Measurements from ENCODE around the gene KIF4A.
A peak's percentile ranks its signal among the peaks of the same experiment; 100 is the strongest.

KIF4A gene

DNA sequence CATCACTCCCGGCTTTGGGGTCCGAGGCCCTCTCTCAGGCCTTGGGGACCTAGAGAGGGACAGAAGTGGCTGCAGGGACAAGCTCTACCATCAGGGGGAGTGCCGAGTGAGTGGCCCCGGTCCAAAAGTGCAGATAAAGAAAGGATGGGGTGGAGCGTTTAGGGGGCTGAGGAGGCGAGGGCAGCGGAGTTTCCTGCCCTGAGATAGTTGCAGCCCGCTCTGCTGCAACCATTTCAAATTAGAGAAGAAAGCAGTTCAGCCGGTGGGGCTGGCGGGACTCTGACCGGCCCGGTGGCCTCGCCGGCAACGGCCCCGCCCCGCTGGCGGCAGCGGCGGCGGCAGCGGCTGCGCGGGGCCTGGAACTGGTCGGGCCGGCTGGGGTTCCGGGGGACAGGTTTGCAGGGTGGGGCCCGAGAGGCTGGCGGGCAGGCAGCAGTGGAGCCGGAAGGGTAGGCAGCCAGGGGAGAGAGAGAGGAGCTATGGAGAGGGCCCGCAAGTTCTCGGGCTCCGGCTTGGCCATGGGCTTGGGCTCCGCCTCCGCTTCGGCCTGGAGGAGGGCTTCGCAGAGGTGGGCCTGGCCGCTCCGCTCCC is 162.3 kb downstream of the KIF4A start:
- CTCF ChIA-PET: interaction anchor here (1.1 to 2.5 kb wide), 4 partner anchors 18 to 213 kb away, joined by 3 to 14 read pairs (median 10); no protein-coding TSS in a partner anchor
- DNase-seq: peak; percentile 66
- H3K4me3 Mint-ChIP-seq: peak overlapping the region; percentile 82

DNA sequence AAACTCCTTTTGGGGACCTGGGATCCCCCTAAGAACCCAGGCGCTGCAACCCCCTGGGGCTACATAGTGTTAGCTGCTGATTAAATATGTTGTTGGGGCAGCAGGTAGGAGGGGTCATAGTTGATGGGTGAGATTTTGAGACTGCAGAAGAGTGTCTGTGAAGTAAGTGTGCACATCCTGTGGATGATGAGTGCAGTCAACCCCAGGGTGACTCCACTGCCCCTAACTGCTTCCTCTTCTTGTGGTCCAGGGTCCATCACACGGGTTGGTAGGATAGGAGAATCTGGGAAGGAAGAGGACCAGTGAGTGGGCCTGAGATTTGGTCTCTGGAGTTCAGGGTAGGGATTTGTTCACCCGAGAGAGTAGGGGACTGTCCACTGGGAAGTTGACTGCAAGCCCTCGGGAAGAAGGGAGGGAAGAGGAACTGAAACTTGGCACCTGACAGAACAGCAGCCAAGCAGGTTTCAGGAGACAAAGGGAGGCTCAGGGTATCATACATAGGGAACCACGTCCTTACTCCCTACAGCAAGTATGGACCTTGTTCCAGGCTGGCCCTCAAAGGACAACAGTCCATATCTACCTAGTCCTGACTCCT is 163.2 kb downstream of the KIF4A start:
- DNase-seq: no peak
- peaks cover 52% of the 10 kb centered on the region for H3K4me1 Mint-ChIP-seq
- no peaks in the 10 kb centered on the region for H3K9me3 Mint-ChIP-seq
- H3K36me3 Mint-ChIP-seq: peaks cover 10% of the 10 kb centered on the region
- H3K27me3 Mint-ChIP-seq: peaks cover 7% of the 10 kb centered on the region
- CTCF ChIA-PET: interaction anchor here (1.1 to 2.5 kb wide), 3 partner anchors 52 to 212 kb away, joined by 3 to 14 read pairs (median 10); no protein-coding TSS in a partner anchor
- peak overlapping the region; percentile 33 for H3K27ac Mint-ChIP-seq
- H3K4me3 Mint-ChIP-seq: peak overlapping the region; percentile 65

More for the DNA sequence above, 162.3 kb downstream of the KIF4A start:
- peaks cover 51% of the 10 kb centered on the region for H3K4me1 Mint-ChIP-seq
- H3K36me3 Mint-ChIP-seq: peaks cover 10% of the 10 kb centered on the region
- peaks cover 15% of the 10 kb centered on the region for H3K27me3 Mint-ChIP-seq
- no peaks in the 10 kb centered on the region for H3K9me3 Mint-ChIP-seq
- H3K27ac Mint-ChIP-seq: peak overlapping the region; percentile 80

DNA sequence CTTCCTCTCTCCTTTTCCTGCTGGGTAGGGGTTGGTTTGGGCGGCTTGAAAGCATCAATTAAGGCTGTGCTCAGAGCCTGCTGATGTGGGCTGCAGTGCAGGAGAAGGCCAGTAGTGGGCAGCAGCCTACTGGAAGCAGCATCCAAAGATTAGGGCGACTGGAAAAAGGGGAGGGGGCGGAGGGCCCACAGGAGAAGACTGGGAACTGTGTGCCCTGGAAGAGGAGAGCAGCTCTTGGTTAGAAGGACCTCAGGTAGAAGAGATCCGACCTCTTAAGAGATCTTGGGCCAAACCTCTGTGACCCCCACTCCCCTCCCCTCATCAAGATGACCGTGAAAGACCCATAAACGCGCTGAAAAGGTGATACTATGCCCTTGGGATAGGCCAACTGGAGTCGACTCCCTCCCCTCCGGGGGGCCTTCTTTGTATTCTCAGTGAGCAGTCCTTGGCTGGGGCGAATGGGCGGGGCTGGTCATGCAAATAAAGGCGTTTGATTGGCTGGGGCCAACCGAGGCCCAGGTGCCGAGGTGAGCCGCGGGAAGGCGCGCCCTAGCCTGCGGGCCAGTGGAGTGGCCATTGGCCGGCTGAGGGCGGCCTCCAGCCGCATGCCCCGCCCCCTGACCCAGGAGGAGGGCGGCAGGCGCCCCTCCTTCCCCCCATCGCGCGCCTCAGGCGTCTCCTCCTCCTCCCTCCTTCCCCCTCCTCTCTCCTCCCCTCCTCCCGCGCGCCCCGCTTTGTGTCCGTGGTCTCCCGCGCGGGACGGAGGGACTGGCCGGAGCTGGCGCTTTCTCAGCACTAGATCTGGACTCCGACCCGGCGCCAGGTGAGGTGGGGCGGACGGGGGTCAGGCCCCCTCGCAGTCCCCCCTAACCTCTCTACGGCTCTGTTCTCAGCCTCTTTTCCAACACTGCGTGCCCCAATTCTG is 164.8 kb downstream of the KIF4A start:
- Mint-ChIP-seq H3K4me3 (peak overlapping the region; percentile 81), H3K9me3 (no peaks in the 10 kb centered on the region), H3K36me3 (peaks cover 10% of the 10 kb centered on the region), H3K27ac (peak overlapping the region; percentile 93), H3K4me1 (peaks cover 52% of the 10 kb centered on the region), H3K27me3 (no peaks in the 10 kb centered on the region)
- peak; percentile 84 for DNase-seq
- CTCF ChIA-PET: interaction anchor here (0.8 to 1.7 kb wide), 5 partner anchors 12 to 210 kb away, joined by 3 to 6 read pairs (median 3); no protein-coding TSS in a partner anchor

DNA sequence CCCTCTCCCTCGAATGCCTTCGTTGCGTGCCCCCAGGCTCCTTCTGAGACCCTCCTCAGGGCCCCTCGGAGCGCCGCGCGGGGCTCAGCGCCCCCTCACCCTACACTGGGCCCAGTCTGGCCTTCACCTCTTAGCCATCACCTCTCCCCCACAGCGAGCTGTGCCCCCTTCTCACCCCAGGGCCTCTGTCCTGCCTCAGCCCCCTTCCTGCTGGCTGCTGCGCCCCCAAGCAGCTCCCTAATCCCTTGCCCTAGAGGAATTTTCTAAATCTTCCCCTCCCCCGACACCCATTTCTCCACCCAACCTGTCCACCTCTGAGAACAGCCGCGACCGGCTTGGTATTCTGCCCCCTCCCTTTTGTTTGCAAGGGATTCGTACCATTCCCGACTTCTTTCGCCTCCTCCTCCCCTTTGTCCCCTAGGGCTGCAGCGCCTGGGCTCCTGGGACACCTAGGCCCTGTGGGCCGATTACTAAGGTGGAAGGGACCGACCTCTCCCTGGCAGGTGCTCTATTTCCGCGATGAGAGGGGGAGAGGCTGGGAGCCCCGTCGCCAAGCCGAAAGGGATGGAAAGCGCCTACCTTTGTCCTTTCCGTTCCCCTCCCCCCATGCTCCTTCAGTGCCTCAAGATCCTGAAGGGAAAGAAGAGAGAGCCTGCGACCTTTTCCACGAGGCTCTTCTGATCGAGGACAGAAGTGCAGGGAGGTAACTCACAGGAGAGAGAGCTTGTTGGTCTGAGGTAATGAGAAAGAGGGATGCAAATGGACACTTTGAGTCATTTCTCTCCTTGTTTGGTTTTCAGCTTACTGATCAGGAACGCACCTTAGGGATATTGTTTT is 165.7 kb downstream of the KIF4A start:
- H3K9me3 Mint-ChIP-seq: no peaks in the 10 kb centered on the region
- peak overlapping the region; percentile 81 for H3K4me3 Mint-ChIP-seq
- H3K4me1 Mint-ChIP-seq: peaks cover 52% of the 10 kb centered on the region
- peaks cover 11% of the 10 kb centered on the region for H3K36me3 Mint-ChIP-seq
- CTCF ChIA-PET: interaction anchor here (1.1 to 1.7 kb wide), 3 partner anchors 11 to 209 kb away, joined by 3 to 6 read pairs (median 5); no protein-coding TSS in a partner anchor
- peak; percentile 24 for DNase-seq
- H3K27me3 Mint-ChIP-seq: no peaks in the 10 kb centered on the region
- H3K27ac Mint-ChIP-seq: peak overlapping the region; percentile 93

DNA sequence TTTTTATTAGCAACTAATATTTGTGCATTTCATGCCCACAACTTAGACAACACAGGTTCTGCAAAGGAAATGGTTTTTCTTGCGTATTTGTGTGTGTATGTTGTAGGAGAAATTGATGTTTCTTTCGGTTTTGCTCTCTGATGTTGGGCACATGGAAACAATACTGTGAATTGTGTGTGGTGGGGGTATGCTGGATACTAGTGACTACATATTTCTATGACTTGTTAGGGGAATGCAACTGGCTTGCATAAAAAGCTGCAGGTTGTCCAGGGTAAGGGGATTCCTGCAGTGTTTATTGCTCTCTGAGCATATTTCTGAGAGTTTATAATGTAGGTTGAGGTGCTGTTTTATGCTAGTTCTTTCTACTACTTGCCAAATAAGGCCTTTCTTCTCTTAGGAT is 166.4 kb downstream of the KIF4A start:
- no peak for DNase-seq
- H3K9me3 Mint-ChIP-seq: no peaks in the 10 kb centered on the region
- CTCF ChIA-PET: interaction anchor here (0.5 to 1.7 kb wide), 3 partner anchors 98 to 209 kb away, joined by 3 to 6 read pairs (median 5); no protein-coding TSS in a partner anchor
- H3K4me1 Mint-ChIP-seq: peaks cover 52% of the 10 kb centered on the region
- peak overlapping the region; percentile 81 for H3K4me3 Mint-ChIP-seq
- H3K36me3 Mint-ChIP-seq: peaks cover 16% of the 10 kb centered on the region
- no peaks in the 10 kb centered on the region for H3K27me3 Mint-ChIP-seq
- H3K27ac Mint-ChIP-seq: peak overlapping the region; percentile 93

DNA sequence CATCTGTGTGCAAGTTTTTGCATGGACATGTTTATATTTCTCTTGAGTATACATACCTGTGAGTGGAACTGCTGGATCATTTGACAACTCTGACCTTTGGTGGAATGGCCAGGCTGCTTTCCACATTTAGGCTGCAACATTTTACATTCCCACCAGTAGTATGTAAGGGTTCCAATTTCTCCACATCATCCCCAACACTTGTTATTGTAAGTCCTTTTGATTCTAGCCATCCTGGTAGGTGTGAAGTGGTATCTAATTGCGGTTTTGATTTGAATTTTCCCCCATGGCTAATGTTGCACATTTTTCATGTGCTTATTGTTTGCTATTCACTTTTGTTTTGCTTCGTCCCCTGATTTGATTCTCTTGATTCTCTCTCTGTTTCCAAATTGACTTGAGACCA is 171.1 kb downstream of the KIF4A start:
- Mint-ChIP-seq H3K4me3 (no peak overlapping the region), H3K9me3 (no peaks in the 10 kb centered on the region), H3K4me1 (peaks cover 16% of the 10 kb centered on the region), H3K27ac (no peak overlapping the region), H3K27me3 (no peaks in the 10 kb centered on the region), H3K36me3 (peaks cover 18% of the 10 kb centered on the region)
- CTCF ChIA-PET: no interaction called here
- DNase-seq: no peak

DNA sequence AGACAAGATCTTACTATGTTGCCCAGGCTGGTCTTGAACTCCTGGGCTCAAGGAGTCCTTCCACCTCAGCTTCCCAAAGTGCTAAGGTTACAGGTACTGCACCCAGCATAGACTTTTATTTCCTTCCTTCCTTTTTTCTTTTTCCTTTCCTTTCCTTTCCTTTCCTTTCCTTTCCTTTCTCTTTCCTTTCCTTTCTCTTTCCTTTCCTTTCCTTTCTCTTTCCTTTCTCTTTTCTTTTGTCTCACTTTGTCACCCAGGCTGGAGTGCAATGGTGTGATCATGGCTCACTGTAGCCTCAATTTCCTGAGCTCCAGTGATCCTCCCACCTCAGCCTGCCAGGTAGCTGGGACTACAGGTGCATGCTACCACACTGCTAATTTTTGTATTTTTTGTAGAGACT is 174.1 kb downstream of the KIF4A start:
- H3K4me3 Mint-ChIP-seq: no peak overlapping the region
- peaks cover 4% of the 10 kb centered on the region for H3K4me1 Mint-ChIP-seq
- H3K9me3 Mint-ChIP-seq: no peaks in the 10 kb centered on the region
- peaks cover 11% of the 10 kb centered on the region for H3K36me3 Mint-ChIP-seq
- no peak overlapping the region for H3K27ac Mint-ChIP-seq
- no peaks in the 10 kb centered on the region for H3K27me3 Mint-ChIP-seq
- no peak for DNase-seq
- CTCF ChIA-PET: no interaction called here

DNA sequence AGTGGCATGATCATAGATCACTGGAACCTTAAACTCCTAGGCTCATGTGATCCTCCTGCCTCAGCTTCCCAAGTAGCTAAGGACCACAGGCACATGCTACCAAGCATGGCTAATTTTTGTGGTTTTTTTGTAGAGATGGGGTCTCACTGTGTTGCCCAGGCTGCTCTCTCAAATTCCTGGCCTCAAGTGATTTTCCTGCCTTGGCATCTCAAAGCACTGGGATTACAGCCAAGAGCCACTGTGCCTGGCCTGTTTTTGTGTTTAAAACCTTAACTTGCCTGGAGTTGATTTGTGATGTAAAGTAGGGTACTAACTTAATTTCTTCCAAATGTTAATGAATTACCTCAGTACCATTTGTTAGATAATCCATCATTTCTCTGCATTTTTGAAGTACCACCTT is 177.1 kb downstream of the KIF4A start:
- Mint-ChIP-seq H3K4me3 (no peak overlapping the region), H3K4me1 (peaks cover 18% of the 10 kb centered on the region), H3K27ac (no peak overlapping the region), H3K36me3 (peaks cover 6% of the 10 kb centered on the region), H3K9me3 (no peaks in the 10 kb centered on the region), H3K27me3 (no peaks in the 10 kb centered on the region)
- no peak for DNase-seq
- CTCF ChIA-PET: interaction anchor here (1.2 kb wide), 1 partner anchor 12 kb away, joined by 3 read pairs; no protein-coding TSS in a partner anchor

DNA sequence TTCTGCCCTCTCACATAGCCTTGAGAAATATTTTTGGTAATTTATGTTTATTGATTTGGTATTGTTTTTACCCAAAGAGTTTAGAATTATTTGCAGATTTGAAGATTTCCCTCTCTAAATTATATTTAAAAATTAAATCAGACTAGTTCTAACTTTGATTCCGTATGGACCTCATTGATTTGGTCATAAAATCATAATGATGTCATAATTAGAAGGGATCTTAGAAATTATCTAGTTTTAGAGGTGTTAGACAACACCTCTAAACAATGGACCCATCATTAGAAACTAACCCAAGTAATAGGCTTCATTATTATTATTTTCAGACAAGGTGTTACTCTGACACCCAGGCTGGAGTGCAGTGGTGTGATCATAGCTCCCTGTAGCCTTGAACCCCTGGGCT is 178.8 kb downstream of the KIF4A start:
- peaks cover 6% of the 10 kb centered on the region for H3K36me3 Mint-ChIP-seq
- peaks cover 18% of the 10 kb centered on the region for H3K4me1 Mint-ChIP-seq
- no peak overlapping the region for H3K27ac Mint-ChIP-seq
- H3K4me3 Mint-ChIP-seq: no peak overlapping the region
- no peak for DNase-seq
- no peaks in the 10 kb centered on the region for H3K27me3 Mint-ChIP-seq
- CTCF ChIA-PET: no interaction called here
- no peaks in the 10 kb centered on the region for H3K9me3 Mint-ChIP-seq
